SH-SY5Y (cell line): ENCODE data around the gene TEX13D.

Source experiments
- GATA2 ChIP-seq: IDR thresholded peaks from 2 replicates; pipeline ENCODE4 v1.6.1; 2011; ENCODE audit warnings: mild to moderate bottlenecking, low read depth, low read length
- GATA3 ChIP-seq: IDR thresholded peaks from 2 replicates; pipeline ENCODE4 v1.6.1; 2011; ENCODE audit warnings: low read depth, mild to moderate bottlenecking, low read length, moderate library complexity

- TF ChIP-seq GATA2 (no peak), GATA3 (no peak)
Observed at GRCh38 chrX:124328765-124329164, 3.7 kb upstream of the TEX13D start.
